ENCODE results near the gene LPIN3.

- TF ChIP-seq, protein P1, sequence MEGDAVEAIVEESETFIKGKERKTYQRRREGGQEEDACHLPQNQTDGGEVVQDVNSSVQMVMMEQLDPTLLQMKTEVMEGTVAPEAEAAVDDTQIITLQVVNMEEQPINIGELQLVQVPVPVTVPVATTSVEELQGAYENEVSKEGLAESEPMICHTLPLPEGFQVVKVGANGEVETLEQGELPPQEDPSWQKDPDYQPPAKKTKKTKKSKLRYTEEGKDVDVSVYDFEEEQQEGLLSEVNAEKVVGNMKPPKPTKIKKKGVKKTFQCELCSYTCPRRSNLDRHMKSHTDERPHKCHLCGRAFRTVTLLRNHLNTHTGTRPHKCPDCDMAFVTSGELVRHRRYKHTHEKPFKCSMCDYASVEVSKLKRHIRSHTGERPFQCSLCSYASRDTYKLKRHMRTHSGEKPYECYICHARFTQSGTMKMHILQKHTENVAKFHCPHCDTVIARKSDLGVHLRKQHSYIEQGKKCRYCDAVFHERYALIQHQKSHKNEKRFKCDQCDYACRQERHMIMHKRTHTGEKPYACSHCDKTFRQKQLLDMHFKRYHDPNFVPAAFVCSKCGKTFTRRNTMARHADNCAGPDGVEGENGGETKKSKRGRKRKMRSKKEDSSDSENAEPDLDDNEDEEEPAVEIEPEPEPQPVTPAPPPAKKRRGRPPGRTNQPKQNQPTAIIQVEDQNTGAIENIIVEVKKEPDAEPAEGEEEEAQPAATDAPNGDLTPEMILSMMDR (IDR thresholded peaks at IDR 0.05; ENCODE audit: control extremely low read depth in 1 of 3, insufficient read depth in 1 of 3, low read depth in 1 of 3, low read length in 3 of 3): no peak
- TF ChIP-seq EZH2 (IDR thresholded peaks at IDR 0.05; ENCODE audit: low read depth, low read length, severe bottlenecking) (no peak), EP300 (IDR thresholded peaks at IDR 0.05; ENCODE audit: borderline replicate concordance in 1 of 2, low read depth in 2 of 2, low read length in 2 of 2) (no peak), CHD7 (IDR thresholded peaks at IDR 0.05; ENCODE audit: insufficient replicate concordance, low read length) (no peak), POLR2A (IDR thresholded peaks at IDR 0.05; ENCODE audit: control extremely low read depth in 1 of 2, low read depth in 2 of 2, low read length in 2 of 2) (no peak), TBP (IDR thresholded peaks at IDR 0.05; ENCODE audit: low read depth, low read length) (no peak), BCL11A (IDR thresholded peaks at IDR 0.05; ENCODE audit: low read depth in 2 of 2, low read length in 2 of 2) (no peak), GABPA (IDR thresholded peaks at IDR 0.05; ENCODE audit: borderline replicate concordance, insufficient read depth, low read length) (no peak)
These were observed 64.8 kb downstream of the LPIN3 start for GRCh38 chr20:41405436-41405835.

Data from H1 (cell line).